Right atrium auricular region (tissue), 2 donors: ENCODE measurements around the gene RDH8. TPM values are rescaled to one million over a fixed set of nuclear protein-coding genes. Genes with fewer than 3 reads are reported as not detected.
"Not testable (repeated sequence)": the region's sequence is repeated elsewhere in the genome, so short reads cannot be mapped to it uniquely, and the experiment has no call there.

Source experiments
- DNase-seq: peaks from one replicate; pipeline ENCODE4 v3.0.0-alpha.2; 2019; ENCODE audit warnings: low spot score
- H3K27ac ChIP-seq, 2 donors: fragments of 200-600 bp; sonication (generic); 1 replicate in 1 of 2; 2 replicates in 1 of 2; pipeline ENCODE4 v1.5.1; 2016 to 2019
- H3K27me3 ChIP-seq, 2 donors: fragments of 200-600 bp; sonication (generic); one replicate each; pipeline versions ENCODE4 v1.5.1 to v1.6.0; 2017 to 2019
- H3K36me3 ChIP-seq: fragments of 200-600 bp; sonication (generic); one replicate; pipeline ENCODE4 v1.5.1; 2016
- H3K4me1 ChIP-seq, 2 donors: fragments of 200-600 bp; sonication (generic); one replicate each; pipeline versions ENCODE4 v1.5.1 to v1.6.0; 2017 to 2019
- H3K4me3 ChIP-seq, 2 donors: fragments of 200-600 bp; sonication (generic); 1 replicate in 1 of 2; 2 replicates in 1 of 2; pipeline ENCODE4 v1.5.1; 2017 to 2019; ENCODE audit warnings: mild to moderate bottlenecking in 1 of 2, moderate library complexity in 1 of 2
- H3K9me3 ChIP-seq, 2 donors: fragments of 200-600 bp; sonication (generic); one replicate each; pipeline ENCODE4 v1.5.1; 2019
- total RNA-seq, 2 donors: library from RNA; depleted of rRNA; stranded (reverse); fragments of >200 nt; gene quantifications; one replicate each; pipeline ENCODE4 v1.1.0, GENCODE V29; 2016
- TF ChIP-seq, protein P1 (sequence below), 2 donors: fragments of 200-600 bp; sonication (generic); IDR thresholded peaks; one replicate each; pipeline ENCODE4 v1.5.1; 2019; ENCODE audit warnings: antibody characterized with exemption in 2 of 2

RDH8 gene
- total RNA-seq, 2 donors from 2014 or later, result not detected

DNA sequence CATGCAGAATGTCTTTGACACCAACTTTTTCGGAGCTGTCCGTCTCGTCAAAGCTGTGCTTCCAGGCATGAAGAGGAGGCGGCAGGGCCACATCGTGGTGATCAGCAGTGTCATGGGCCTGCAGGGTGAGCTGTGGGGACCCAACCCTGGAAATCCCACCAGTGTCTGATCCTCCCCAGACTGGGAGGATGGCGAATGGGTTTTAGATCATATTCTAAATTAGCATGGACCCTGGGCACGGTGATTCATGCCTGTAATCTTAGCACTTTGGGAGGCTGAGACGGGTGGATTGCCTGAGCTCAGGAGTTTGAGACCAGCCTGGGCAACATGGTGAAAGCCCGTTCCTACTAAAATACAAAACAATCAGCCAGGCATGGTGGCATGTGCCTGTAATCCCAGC, 5.5 kb downstream of the RDH8 start:
- H3K4me1 ChIP-seq, result no peaks in the 10 kb centered on the region
- no peak overlapping the region for H3K27ac ChIP-seq
- no peak overlapping the region for H3K4me3 ChIP-seq
- H3K36me3 ChIP-seq, result no peaks in the 10 kb centered on the region
- no peaks in the 10 kb centered on the region for H3K27me3 ChIP-seq
- DNase-seq, result no peak
- no peaks in the 10 kb centered on the region for H3K9me3 ChIP-seq
- TF ChIP-seq, protein P1, sequence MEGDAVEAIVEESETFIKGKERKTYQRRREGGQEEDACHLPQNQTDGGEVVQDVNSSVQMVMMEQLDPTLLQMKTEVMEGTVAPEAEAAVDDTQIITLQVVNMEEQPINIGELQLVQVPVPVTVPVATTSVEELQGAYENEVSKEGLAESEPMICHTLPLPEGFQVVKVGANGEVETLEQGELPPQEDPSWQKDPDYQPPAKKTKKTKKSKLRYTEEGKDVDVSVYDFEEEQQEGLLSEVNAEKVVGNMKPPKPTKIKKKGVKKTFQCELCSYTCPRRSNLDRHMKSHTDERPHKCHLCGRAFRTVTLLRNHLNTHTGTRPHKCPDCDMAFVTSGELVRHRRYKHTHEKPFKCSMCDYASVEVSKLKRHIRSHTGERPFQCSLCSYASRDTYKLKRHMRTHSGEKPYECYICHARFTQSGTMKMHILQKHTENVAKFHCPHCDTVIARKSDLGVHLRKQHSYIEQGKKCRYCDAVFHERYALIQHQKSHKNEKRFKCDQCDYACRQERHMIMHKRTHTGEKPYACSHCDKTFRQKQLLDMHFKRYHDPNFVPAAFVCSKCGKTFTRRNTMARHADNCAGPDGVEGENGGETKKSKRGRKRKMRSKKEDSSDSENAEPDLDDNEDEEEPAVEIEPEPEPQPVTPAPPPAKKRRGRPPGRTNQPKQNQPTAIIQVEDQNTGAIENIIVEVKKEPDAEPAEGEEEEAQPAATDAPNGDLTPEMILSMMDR (IDR thresholded peaks at IDR 0.05), result no peak

DNA sequence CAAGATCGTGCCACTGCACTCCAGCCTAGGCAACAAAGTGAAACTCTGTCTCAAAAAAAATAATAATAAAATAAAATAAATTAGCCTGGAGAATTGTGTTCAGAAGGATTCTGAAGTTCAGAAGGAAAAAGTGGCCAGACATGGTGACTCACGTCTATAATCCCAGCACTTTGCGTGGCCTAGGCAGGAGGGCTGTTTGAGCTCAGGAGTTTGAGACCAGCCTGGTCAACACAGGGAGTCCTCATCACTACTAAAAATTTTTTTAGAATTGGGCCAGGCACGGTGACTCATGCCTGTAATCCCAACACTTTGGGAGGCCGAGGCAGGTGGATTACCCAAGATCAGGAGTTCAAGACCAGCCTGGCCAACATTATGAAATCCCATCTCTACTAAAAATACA, 6.0 kb downstream of the RDH8 start:
- H3K36me3 ChIP-seq, result no peaks in the 10 kb centered on the region
- H3K4me1 ChIP-seq, result no peaks in the 10 kb centered on the region
- no peak overlapping the region for H3K27ac ChIP-seq
- no peaks in the 10 kb centered on the region for H3K9me3 ChIP-seq
- H3K4me3 ChIP-seq, result no peak overlapping the region
- DNase-seq, result no peak
- TF ChIP-seq, protein P1 (IDR thresholded peaks at IDR 0.05), result no peak
- no peaks in the 10 kb centered on the region for H3K27me3 ChIP-seq

DNA sequence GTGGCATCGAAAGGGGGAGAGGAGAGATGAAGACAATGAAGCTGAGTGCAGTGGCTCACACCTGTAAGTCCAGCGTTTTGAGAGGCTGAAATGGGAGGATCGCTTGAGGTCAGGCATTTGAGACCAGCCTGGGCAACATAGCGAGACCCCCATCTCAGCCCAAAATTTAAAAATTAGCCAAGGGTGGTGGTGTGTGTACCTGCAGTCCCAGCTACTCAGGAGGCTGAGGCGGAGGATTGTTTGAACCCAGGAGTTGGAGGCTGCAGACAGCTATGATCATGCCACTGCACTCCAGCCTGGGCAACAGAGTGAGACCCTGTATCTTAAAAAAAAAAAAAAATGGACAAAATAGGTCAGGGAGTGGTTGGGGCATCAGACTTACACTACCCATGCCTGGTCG, 7.6 kb downstream of the RDH8 start:
- no peak overlapping the region for H3K4me3 ChIP-seq
- no peaks in the 10 kb centered on the region for H3K9me3 ChIP-seq
- no peak for DNase-seq
- H3K4me1 ChIP-seq, result no peaks in the 10 kb centered on the region
- H3K36me3 ChIP-seq, result no peaks in the 10 kb centered on the region
- TF ChIP-seq, protein P1 (IDR thresholded peaks at IDR 0.05), result no peak
- H3K27me3 ChIP-seq, result no peaks in the 10 kb centered on the region
- no peak overlapping the region for H3K27ac ChIP-seq

DNA sequence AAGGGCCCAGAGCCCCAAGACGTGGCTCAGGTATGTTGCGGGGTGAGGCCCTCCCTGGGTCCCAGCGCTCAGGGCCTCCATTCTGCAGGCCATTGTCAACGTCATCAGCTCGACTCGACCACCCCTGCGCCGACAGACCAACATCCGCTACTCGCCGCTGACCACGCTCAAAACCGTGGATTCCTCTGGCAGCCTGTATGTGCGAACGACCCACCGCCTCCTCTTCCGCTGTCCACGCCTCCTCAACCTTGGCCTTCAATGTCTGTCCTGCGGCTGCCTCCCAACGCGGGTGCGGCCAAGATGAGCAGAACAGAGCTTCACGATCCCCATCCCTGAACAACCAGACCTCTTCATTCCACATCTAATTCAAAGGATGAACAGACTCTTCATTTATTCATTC, 8.2 kb downstream of the RDH8 start:
- no peaks in the 10 kb centered on the region for H3K36me3 ChIP-seq
- no peaks in the 10 kb centered on the region for H3K4me1 ChIP-seq
- TF ChIP-seq, protein P1 (IDR thresholded peaks at IDR 0.05), result no peak
- no peak overlapping the region for H3K4me3 ChIP-seq
- no peaks in the 10 kb centered on the region for H3K9me3 ChIP-seq
- H3K27me3 ChIP-seq, result no peaks in the 10 kb centered on the region
- DNase-seq, result no peak
- H3K27ac ChIP-seq, result no peak overlapping the region

DNA sequence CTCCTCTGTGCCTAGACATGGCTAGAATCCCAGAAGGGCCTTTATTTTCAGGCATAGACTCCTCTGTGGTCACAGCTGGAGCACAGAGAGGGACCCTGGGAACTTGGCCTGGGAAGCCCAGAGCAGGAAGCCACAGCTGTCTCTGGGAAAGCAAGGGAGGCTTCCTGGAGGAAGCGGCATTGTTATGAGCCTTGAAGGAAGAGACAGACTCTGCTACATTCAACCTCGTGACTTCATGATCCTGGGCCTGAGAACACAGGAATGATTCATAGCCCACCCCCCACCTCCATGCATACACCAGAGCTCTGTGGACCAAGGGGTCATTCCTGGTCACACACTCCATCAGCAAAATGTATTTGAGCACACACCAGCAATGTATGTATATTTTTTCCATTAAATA, 8.6 kb downstream of the RDH8 start:
- Histone ChIP-seq H3K36me3 (no peaks in the 10 kb centered on the region), H3K27me3 (no peaks in the 10 kb centered on the region), H3K4me1 (no peaks in the 10 kb centered on the region), H3K9me3 (no peaks in the 10 kb centered on the region), H3K27ac (no peak overlapping the region), H3K4me3 (no peak overlapping the region)
- TF ChIP-seq, protein P1 (IDR thresholded peaks at IDR 0.05), result no peak
- no peak for DNase-seq

DNA sequence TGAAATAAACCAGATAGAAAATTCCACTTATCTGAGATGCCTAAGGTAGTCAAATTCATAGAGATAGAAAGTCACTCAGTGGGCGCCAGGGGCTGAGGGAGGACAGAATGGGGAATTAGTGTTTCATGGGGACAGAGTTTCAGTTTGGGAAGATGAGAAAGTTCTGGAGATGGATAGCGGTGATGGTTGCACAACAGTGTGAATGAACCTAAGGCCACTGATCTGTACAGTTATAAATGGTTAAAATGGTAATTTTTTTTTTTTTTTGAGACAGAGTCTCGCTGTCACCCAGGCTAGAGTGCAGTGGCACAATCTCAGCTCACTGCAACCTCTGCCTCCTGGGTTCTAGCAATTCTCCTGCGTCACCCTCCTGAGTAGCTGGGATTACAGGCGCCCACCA, 9.8 kb downstream of the RDH8 start:
- not testable (repeated sequence) for DNase-seq, H3K9me3 ChIP-seq, H3K27me3 ChIP-seq, H3K27ac ChIP-seq, H3K4me1 ChIP-seq, H3K4me3 ChIP-seq, H3K36me3 ChIP-seq
